GM19043 (cell line): Measurements from ENCODE around the gene TBC1D22A.

Experiments used
- ATAC-seq: cut with Tn5 transposase; IDR thresholded peaks from one replicate; pipeline ENCODE4 v1.9.1; 2021; ENCODE audit warnings: low read depth; ENCODE audit not compliant: unreplicated experiment

TBC1D22A gene

DNA sequence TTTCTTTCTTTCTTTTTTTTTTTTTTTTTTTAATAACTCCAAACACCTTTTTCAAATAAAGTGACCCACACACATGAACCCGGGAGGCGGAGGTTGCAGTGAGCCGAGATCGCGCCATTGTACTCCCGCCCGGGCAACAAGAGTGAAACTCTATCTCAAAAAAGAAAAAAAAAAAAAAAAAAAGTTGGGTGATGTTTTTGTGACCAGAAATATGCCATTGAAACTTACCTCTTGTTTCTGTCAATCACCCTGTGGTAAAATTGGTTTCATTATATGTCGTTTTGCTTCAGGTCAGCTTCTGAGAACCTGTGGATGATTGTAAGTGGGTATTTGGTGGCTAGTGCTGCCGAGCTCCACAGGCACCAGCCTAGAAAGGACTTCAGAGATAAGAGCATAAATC lies 238.8 kb downstream of the TBC1D22A start:
- ATAC-seq, result no peak

DNA sequence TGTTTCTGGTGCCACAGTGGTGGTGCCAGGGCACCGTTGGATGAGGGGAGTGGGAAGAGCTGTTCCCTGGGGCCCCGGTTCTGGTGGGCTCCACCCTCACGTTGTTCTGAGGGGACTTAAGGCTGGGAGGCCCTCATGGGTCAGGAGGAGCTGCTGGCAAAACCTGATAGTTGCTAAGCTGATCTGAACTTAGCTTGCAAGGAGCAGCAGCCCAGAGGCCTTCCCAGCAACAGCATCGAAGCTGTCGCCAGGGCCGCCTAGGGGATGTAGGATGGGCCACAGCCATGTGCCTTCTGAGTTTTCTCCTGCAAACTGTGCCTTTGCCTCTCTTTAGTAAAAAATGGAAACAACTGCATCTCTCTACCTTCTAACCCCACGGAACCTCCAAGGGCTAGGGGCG lies 240.2 kb downstream of the TBC1D22A start:
- no peak for ATAC-seq

DNA sequence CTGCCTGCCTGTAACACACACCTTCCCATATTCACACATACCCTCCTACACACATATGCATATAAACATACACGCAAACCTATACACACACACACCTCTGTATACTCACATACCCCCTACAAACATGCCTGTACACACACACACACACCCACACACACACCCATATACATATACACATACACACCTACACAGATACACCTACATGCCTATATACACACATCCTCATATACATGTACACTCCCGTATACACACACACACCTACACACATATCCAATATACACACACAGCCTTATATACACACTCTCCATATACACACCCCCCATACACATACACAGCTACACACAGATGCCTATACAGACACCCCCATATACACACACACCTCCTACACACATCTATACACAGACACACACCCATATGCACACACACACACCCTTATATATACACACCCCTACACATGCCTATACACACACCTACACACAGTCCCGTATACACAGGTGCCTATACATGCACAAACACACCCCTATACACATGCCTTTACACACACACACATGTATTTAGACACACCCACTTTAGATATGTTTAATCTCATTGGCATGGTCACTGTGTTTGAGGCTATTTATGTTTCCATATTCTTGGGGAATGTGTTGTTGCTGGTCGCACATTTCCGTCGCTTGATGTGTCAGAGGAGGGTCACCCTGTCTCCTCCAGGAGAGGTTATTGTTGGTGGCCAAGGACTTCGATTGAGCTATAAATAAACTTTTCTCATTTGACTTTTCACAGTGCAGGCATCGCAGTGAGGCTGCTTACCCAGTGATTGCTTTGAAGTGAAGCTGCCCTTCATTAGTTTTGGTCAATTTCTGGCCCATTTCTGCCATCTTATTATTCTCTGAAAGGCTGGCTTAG lies 243.3 kb downstream of the TBC1D22A start:
- no peak for ATAC-seq

DNA sequence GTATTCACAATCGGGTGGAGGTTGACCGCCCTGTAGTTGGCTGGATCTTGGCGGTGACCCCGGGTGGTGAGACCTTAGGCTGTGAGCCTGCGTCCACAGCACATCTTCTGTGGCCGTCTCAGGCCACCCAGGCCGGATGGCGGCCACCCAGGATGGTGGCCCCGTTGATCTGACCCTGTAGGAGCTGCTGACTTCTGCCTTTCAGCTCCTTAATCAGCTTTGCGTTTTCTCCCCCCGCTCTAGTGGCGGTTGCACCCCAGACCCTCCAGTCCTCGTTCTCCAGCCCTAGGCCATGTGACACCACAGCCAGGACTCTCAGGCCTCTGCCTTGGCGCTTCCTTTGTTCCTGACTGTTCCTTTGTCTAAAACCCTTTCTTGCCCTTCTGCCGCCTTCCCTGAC lies 244.0 kb downstream of the TBC1D22A start:
- no peak for ATAC-seq

DNA sequence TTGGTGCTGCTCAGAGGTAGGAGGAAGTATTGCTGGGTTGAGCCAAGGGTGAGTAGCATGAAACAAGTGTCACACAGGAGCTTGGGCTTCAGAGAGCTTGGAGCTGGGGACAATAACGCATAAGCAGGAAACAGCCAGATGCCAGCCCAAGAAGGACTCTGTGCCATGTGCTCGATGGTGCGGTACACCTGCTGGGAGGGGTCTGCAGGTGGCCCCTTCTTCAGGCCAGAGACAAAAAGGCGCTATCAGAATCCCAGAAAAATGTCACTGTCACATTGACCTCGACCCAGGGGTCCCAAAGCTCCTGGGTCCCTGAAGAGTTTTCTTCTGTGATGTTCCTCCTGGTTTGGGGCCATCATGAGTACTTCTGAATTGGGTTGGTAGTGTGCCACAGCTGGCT lies 244.4 kb downstream of the TBC1D22A start:
- no peak for ATAC-seq

DNA sequence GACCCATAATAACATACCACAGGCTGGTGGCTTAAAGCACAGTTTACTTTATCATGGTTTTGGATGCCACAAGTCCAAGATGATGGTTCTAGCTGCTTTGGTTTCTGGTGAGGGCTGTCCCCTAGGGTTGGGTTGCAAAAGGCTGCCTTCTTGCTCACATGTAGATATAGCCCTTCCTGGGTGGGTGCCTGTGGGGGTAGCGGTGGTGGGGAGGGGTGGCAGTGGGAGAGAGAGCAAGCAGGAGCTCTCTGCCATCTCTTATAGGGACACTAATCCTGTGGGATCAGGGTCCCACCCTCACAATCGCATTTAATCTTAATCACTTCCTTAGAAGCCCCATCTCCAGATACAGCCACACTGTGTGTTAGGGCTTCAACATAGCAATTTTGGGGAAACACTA lies 245.0 kb downstream of the TBC1D22A start:
- no peak for ATAC-seq

DNA sequence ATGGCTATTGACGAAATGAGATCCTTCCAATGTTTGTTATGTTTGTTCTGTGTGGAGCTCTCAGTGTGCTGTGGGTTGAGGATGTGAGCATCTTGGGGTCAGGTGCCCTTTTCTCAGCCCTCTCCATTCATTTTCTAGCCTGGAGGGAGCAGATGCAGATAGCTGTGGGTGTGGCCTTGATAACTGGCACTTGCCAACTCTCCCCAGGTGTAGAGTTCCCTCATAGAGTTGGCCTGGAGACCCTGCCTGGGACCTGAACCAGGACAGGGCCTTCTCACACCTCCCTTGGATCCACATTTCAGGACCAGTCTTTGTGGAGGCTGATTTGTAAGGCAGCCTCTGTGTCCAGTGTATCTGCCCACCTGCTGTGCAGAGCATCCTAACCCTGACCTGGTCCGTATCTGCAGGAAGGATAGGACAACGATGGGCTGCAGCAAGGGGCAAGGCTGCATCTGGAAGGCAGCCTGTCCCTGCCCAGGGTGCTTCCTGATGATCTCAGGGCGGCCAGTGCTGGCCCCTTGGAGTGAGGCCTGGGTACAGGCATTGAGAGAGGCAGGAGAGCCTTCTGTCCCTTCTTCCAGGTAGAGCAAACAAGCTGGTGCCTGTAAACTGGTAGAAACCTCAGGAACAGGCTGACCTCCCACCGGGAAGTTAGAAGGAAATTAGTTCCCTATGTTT lies 245.9 kb downstream of the TBC1D22A start:
- ATAC-seq, result no peak

DNA sequence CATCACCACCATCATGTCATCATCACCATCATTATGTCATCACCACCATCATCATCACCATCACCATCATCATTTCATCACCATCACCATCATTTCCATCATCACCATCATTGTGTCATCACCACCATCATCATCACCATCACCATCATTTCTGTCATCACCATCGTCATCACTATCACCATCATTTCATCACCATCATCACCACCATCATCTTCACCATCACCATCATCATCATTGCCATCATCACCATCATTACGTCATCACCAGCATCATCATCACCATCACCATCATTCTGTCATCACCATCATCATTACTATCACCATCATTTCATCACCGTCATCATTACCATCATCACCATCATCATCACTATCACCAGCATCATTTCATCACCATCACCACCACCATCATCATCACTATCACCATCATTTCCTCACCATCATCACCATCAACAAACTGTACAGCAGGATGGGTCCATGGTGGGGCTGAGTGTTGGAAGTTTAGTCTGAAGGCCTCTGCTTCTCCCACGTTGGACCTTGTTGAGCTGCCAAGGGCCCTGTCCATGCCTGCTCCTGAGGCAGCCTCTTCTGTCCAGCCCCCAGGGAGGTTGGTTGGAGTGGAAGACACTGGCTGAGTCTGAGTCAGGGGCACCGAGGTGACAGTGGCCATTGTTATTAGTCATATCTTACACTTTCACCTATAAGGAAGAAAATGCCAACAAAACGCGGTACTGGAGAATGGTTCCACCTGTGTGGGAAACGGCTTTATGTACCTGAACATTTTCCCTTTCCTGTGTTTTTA lies 247.1 kb downstream of the TBC1D22A start:
- no peak for ATAC-seq

DNA sequence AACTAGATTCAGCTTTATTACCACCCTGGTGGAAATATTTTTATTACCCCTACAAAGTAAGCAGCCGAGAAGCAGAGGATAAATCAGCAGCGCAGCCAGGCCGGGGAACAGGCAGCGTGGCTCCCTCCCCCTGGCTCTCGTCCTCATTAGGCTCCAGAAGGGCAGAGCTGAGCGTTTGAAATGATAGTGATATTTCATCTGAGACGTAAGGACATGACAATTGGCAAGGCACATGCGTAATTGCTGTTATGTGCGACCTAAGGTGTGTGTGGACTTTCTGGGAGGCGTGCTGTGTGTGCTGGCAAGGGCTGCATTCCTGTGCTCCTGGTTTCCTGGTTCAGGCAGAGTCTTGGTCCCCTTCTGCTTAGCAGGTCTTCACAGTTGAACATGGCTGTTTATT lies 247.8 kb downstream of the TBC1D22A start:
- no peak for ATAC-seq

DNA sequence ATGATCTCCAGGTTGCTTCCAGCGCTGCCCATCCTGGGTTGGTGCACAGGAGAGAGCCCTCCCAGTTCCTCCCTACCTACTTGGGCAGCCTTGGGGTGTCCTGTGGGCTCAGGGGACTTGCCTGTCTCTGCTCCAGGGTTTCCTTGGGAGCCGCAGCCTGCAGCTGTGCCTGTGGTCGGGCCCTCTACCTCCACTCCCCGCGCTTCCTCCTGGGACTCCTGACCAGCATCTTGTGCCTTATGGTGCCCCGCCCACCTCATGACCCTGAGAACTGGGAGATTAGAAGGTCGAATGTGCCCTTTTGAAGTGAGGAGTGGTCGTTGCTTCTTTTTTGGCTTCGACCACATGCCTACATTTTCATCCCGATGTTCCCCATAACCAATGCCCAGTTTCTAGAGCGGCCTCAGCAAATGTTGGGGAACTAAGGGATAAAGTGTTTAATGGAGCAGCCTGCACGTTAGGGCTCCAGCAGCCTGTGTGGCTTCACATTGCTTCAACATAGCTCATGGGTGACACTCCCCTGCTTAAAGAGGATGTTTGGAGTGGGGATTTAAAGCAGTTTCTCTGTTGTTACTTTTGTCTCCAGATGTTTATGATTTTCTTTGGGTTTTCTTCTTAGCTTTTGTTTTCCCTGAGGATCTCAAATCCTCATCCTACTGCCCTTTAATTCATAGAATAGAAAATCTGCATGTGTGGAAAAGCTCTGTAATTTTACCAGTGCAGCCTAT lies 248.8 kb downstream of the TBC1D22A start:
- no peak for ATAC-seq

DNA sequence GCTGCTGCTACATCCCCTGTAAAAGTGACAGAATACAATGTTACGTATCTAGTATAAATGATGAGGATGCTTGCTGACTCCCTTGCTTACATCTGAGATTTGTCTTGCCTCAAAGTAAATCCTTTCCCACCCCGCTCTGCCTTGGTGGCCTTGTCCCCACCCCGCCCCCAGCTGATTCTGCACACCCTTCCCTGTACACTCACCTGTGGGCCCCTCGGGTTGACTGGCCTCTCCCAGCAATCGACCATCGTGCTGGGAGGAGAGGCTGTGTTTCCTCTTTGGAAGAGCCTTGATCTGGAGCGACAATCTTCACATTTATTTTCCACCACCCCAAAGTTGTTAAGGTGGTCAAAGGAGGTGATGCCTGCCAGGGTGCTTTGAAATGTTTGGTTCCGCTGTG lies 249.4 kb downstream of the TBC1D22A start:
- ATAC-seq, result no peak

DNA sequence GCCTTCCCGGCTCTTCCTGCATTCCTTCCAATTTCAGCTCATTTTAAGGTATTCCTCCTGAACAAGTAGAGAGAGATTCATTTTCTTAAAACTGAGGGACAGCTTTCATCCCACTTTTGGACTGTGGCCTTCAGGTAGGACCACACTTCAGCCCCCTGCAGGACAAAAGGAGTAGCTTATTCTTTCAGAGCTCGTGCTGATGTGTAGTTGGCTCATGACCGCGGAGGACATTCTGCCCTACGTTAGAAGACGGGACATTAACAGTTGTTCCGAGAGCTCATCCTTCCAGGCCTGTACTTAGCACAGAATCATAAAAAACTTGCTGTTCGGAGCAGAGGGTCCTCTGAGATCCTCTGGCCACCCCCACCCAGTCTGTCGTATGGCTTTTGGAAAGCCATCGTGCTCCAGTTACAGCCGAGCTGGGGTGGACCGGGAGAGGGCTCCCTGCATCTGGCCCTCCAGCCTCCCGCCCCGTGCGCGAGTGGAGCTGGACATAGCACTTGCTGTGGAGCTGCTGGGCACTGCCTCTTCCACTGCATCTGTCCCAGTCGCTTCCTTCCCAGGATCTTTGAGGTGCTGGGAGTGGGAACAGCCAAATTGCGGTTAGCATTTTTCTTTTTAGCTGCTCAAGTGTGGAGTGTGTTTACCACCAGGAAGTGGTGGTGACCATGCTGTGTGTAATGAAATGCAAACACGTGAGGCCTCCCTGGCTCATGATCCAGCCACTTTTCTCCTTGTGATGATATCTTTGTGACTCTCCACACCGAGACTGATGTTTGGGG lies 250.3 kb downstream of the TBC1D22A start:
- no peak for ATAC-seq

DNA sequence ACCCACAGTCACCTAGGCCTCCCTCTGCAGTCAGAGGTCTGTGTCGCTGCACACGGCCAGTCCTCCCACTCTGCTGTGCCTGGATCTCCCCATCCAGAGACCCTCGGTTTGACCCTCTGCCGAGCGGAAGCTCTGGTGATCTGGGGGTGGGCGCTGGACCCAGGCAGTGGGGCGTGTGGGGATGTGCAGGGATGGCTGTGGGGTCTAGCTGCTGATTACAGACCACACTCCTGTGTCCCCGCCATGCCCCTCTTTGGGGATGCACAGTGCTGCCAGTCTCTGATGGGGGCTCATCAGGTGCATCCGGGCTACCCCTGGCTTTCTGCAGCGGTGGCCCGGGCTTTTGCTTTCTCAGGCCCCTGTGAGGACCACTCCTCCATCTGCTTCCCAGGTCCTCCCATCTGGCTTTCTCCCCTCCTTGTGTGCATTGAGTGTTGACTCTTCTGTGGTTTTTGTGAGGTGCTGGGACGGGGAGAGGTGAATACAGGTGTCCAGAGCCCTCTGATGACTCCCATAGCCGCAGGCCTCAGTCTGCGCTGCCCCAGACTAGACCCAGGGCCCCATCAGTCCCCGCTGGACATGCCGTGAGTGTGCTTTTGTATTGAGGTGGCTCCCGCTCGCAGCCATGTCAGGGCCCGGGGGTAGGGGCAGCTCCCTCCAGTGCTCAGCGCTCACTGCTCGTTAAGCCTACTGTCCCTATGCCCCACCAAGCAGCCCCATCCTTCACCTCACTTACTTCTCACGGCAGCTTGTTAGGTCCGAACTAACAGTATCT lies 251.6 kb downstream of the TBC1D22A start:
- ATAC-seq, result no peak

DNA sequence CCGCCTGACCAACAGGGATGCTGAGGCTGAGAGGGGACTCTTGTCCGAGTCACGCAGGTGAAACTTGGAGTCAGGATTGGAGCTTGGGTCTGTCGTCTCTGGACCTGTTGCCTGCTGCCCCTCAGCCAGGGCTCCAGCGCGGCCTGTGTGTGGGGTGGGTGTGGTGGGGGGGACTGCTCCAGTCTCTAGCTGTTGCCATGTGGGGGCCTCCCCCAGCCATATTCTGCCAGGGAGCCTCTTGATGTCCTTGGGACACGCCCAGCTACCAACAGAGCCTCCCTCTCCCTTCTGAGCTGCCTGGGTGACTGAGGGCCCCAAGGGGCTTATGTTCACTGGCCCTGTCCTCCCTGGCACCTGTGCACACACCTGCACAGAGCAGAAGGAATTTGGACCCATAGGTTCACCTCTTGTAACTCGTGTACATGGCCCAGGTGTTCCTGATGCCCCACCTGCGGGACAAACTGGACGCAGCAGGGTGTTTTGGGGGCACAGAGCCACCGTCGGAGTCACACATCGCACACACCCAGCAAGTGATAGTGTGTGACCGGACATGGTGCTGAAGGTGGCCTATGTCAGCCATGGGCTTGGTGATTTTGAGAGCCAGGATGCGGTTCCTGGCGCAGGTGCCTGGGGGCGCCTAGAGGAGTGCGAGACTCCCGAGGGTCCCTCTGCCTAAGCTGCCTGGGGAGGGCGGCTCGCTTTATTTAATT lies 252.3 kb downstream of the TBC1D22A start:
- no peak for ATAC-seq

DNA sequence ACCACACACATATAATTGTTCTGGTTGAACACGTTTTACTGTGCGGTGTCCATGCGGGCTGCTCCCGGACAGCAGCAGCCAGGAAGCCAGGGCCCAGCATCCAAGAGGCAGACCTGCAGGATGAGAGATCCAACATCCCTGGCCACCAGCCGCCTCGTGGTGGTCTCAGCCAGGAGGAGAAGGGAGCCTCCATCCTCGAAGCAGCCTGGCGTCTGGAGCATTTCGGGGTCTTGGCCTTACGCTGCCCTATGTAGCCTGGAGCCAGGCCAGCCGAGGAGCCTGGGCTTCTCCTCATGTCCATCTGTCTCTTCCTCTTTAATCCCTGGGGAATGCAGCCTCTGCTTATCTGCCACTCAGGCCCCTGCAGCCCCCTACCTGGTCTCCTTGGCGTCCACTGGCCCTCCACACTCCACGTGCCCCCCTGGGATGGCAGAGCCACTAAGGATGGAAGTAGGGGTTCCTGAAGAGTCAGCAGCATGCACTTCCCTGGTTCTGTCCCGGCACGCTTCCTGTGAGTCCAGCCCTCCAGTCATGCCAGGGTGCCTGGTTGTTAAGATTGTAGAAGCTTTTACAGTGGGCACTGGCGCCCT lies 253.2 kb downstream of the TBC1D22A start:
- no peak for ATAC-seq

DNA sequence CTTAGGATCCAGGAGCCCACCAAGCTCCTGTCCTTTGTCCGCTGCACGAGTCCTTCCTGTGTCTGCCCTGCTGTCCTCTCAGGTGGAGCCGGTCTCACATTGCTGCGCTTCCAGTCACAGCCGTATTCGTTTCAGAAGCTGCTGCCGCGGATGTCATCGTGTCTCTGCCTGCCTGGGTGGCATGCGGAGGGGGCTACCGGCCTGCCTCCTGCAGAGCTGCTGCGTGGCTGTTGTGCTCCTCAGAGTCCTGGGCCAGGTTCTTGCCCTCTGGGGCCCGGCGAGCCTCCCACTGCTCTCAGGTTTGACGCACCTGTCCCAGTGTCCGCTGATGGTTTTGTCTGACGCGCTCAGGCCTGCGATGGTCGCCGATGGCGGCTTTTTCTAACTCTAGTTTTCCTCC lies 254.2 kb downstream of the TBC1D22A start:
- ATAC-seq, result no peak

DNA sequence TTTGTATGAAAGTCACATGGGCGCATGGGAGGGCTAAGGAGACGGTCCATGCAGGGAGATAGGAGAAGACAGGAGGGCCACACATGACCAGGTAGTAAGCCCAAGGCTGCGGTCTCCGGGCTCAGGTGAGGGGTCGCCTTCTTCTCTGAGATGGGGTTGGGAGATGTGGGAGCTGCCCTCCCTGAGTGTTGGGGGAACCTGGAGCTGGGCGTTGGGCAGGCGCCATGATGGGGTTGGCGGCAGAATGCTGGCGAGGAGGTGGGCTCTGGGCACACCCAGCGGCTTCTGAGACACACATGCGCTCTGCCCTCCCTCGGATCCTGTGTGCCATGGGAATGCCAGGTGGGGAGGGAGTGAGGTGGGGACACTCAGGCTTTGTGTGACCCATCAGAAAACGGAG lies 254.8 kb downstream of the TBC1D22A start:
- ATAC-seq, result no peak
